GM20000 (cell line): ENCODE data around the gene GPR132.

Experiments used
- DNase-seq: peaks from one replicate; pipeline ENCODE4 v3.0.0; 2012; ENCODE audit warnings: low spot score
- CTCF ChIP-seq: IDR thresholded peaks from 2 replicates; pipeline ENCODE4 v1.5.1; 2012; ENCODE audit warnings: mild to moderate bottlenecking, control low read depth; ENCODE audit errors: extremely low read depth, missing control alignments

The GPR132 gene

DNA sequence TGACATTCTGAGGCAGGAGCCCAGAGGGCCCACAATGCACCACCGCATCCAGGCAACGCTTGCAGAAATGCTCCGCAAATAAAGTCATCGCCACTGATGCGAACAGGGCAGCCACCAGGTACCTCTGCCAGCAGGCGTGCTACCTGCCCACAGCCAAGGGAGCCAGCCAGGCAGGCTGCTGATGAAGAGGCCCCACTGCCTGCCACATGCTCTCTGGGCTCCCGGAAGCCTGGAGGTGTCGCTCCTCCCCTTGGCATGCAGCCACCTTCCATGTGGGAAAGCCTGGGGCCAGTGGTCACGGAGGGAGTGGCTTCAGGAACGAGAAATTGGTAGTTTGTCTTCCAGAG lies 14.7 kb downstream of the GPR132 start:
- no peak for TF ChIP-seq CTCF
- no peak for DNase-seq

DNA sequence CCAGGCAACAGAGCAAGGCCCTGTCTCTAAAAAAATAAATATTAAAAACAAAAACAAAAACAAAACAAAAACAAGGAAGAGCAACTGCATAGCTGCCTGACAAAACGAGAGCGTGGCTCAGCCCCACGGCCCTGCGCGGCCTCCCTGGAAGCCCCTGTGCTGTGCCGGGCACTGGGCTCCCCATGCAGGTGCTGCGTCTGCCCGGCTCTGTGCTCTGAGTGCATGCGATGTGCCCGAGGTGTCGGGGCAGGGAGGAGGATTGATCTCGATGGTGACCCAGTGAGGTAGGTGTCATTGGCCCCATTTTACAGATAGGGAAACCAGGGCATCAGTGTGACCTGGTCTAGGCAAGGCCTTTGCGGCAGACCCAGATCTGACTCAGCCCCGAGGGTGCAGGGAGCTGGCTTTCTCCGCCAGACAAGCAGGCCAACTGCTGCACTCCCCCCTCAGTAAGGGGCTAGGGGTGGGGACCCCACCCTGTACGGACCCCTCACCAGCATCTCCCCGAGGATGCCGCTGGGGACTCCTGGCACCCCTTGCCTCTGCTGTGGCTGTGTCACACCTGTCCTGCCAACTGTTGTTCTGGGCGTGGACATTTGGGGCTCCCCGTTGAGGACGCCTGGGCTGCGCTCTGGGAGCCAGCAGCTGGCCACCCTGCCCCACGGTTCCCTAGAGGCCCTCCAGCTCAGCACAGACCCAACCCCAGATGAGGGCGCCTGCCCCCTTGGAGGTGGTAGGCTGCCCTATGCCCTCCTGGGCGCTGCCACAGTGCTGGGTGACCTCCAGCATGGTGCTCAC lies 15.3 kb downstream of the GPR132 start:
- no peak for TF ChIP-seq CTCF
- no peak for DNase-seq

- no peak for DNase-seq
- TF ChIP-seq CTCF, result no peak
Measured at GRCh38 chr14:105047283-105048016, 17.8 kb downstream of the GPR132 start.

DNA sequence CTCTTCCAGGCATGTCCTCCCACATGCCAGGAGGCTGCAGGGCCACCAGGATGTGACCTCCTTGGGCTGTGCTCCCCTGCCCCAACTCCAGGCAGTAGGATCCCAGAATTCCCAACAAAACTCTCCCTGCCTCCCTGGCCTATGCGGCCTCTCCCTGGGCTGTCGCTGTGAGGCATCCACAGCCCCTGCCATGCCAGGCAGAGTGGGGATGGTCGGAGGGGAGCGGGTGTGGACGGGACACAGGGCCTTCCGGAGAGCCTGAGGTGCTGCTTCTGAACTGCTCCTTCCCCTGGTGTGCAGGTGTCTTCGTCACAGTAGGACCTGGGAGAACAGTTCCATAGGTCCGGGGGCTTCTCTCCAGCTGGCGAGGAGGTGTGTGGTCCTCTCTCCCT lies 18.3 kb downstream of the GPR132 start:
- no peak for TF ChIP-seq CTCF
- DNase-seq, result no peak

GRCh38 chr14:105045710-105046326 lies 19.4 kb downstream of the GPR132 start:
- peak; percentile 97 for DNase-seq
- peak; percentile 87 for TF ChIP-seq CTCF

DNA sequence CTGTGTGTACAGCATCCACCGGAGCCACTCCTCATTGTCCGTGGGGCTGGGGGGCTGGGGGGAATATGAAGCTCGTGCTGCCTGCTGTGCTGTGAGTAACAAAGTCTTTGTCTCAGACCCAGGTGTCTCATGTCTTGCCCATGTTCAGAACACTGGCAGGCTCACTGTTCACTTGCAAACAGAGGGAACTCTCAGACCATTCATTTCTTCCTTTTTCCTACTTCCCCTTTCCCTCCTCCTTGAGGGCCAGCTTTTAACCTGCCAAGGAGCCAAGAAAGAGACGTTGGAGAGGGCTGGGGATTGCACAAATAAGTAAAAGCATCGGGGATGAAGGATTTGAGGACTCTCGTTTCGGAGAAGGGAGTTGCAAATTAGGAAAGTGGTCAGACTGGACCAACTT lies 21.6 kb downstream of the GPR132 start:
- TF ChIP-seq CTCF, result no peak
- DNase-seq, result no peak

GRCh38 chr14:105042813-105043212 lies 22.4 kb downstream of the GPR132 start:
- no peak for TF ChIP-seq CTCF
- no peak for DNase-seq
